GM21381 (cell line): ENCODE results near the gene KPNB1.

Experiments used
- ATAC-seq: cut with Tn5 transposase; IDR thresholded peaks from one replicate; pipeline ENCODE4 v1.9.1; 2021; ENCODE audit warnings: mild to moderate bottlenecking, moderate library complexity; ENCODE audit not compliant: unreplicated experiment

Gene KPNB1

GRCh38 chr17:47711366-47712099, 61.8 kb downstream of the KPNB1 start:
- ATAC-seq, result no peak

- ATAC-seq, result no peak
These were observed 62.8 kb downstream of the KPNB1 start for GRCh38 chr17:47712330-47713023.

GRCh38 chr17:47713980-47714700, 64.4 kb downstream of the KPNB1 start:
- ATAC-seq, result no peak

GRCh38 chr17:47714773-47715396, 65.2 kb downstream of the KPNB1 start:
- no peak for ATAC-seq

GRCh38 chr17:47715669-47716325, 66.1 kb downstream of the KPNB1 start:
- no peak for ATAC-seq

GRCh38 chr17:47716375-47716774, 66.7 kb downstream of the KPNB1 start:
- ATAC-seq, result no peak

- ATAC-seq, result no peak
These were observed 67.6 kb downstream of the KPNB1 start for GRCh38 chr17:47717261-47717697.

GRCh38 chr17:47717979-47718621, 68.4 kb downstream of the KPNB1 start:
- ATAC-seq, result no peak

- ATAC-seq, result no peak
These were observed 69.1 kb downstream of the KPNB1 start for GRCh38 chr17:47718634-47719405.

GRCh38 chr17:47719411-47720152, 69.9 kb downstream of the KPNB1 start:
- ATAC-seq, result no peak

GRCh38 chr17:47720196-47720595, 70.5 kb downstream of the KPNB1 start:
- no peak for ATAC-seq

GRCh38 chr17:47720754-47721533, 71.2 kb downstream of the KPNB1 start:
- no peak for ATAC-seq

GRCh38 chr17:47721725-47722124, 72.0 kb downstream of the KPNB1 start:
- no peak for ATAC-seq

- ATAC-seq, result no peak
These were observed 75.0 kb downstream of the KPNB1 start for GRCh38 chr17:47724705-47725104.

- ATAC-seq, result no peak
These were observed 75.9 kb downstream of the KPNB1 start for GRCh38 chr17:47725446-47726111.

- ATAC-seq, result no peak
These were observed 77.3 kb downstream of the KPNB1 start for GRCh38 chr17:47726796-47727703.

- no peak for ATAC-seq
These were observed 78.0 kb downstream of the KPNB1 start for GRCh38 chr17:47727704-47728036.
